Activated naive CD8-positive, alpha-beta T cell treated with anti-CD3 and anti-CD28 coated beads, Interleukin-2, amount 10 ng/mL, durations not matched to agents 7 days and 5 days (primary cell): Measurements from ENCODE around the gene CCDC148. TPM values are rescaled to one million over a fixed set of nuclear protein-coding genes. Genes with fewer than 3 reads are reported as not detected.
"Not testable (repeated sequence)": the region's sequence is repeated elsewhere in the genome, so short reads cannot be mapped to it uniquely, and the experiment has no call there.

Experiments
- ATAC-seq: fragments of 150-1000 bp; cut with Tn5 transposase; one replicate; pipeline ENCODE4 v1.10.0; 2021; ENCODE audit warnings: low read depth, moderate library complexity
- POLR2A ChIA-PET: fragments of 350-600 bp; sonication (Branson Sonifier 250); formaldehyde crosslinking; loops from one replicate; lab custom pipeline; 2021; ENCODE audit warnings: antibody characterized with exemption; lab: Charles Lee
- DNase-seq: peaks from one replicate; pipeline ENCODE4 v3.0.0; 2021
- H3K27ac Mint-ChIP-seq: one replicate; pipeline ENCODE4 v1.8.0; 2022; ENCODE audit warnings: mild to moderate bottlenecking, mixed read lengths
- H3K27me3 Mint-ChIP-seq: one replicate; pipeline ENCODE4 v1.8.0; 2022; ENCODE audit warnings: mild to moderate bottlenecking, moderate library complexity, mixed read lengths
- H3K36me3 Mint-ChIP-seq: one replicate; pipeline ENCODE4 v1.8.0; 2021; ENCODE audit warnings: mild to moderate bottlenecking, mixed read lengths
- H3K4me1 Mint-ChIP-seq: one replicate; pipeline ENCODE4 v1.8.0; 2021; ENCODE audit warnings: mixed read lengths
- H3K4me3 Mint-ChIP-seq: one replicate; pipeline ENCODE4 v1.8.0; 2022; ENCODE audit warnings: mild to moderate bottlenecking, moderate library complexity, mixed read lengths
- H3K9me3 Mint-ChIP-seq: one replicate; pipeline ENCODE4 v1.8.0; 2021; ENCODE audit warnings: mixed read lengths
- total RNA-seq, 2 experiments: library from RNA; stranded (reverse); gene quantifications; one replicate each; pipeline ENCODE4 v1.2.3, GENCODE V29; 2021

Gene CCDC148
- total RNA-seq, 2 experiments from 2014 or later, result not detected

DNA sequence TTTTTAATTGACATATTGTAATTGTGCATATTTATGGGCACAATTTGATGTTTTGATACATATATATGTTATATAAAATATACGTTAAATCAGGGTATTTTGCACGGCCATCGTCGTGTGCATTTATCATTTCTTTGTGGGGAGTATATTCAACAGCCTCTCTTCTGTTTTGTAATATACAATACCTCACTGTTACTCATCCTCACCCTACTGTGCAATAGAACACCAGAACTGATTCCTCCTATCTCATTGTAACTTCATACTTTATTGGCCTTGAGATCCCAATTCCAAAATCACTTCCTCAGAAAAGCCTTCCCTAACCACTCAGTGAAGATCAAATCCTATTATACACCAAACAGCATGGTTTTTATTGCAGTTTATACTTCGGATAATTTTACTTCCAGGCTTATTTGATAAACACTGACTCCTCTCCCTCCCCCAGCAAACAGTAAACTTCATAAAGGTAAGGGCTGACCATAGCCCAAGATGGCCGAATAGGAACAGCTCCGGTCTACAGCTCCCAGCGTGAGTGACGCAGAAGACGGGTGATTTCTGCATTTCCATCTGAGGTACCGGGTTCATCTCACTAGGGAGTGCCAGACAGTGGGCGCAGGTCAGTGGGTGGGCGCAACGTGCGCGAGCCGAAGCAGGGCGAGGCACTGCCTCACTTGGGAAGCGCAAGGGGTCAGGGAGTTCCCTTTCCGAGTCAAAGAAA lies 105.6 kb downstream of the CCDC148 start:
- DNase-seq, H3K27ac Mint-ChIP-seq, POLR2A ChIA-PET, H3K27me3 Mint-ChIP-seq, ATAC-seq, H3K4me3 Mint-ChIP-seq, H3K9me3 Mint-ChIP-seq, H3K36me3 Mint-ChIP-seq, H3K4me1 Mint-ChIP-seq: not testable (repeated sequence)

GRCh38 chr2:158346032-158346431 lies 110.5 kb downstream of the CCDC148 start:
- POLR2A ChIA-PET, result no interaction called here
- no peaks in the 10 kb centered on the region for H3K4me1 Mint-ChIP-seq
- DNase-seq (no peak), ATAC-seq (no peak)
- H3K27ac Mint-ChIP-seq, result no peak overlapping the region
- no peaks in the 10 kb centered on the region for H3K36me3 Mint-ChIP-seq
- H3K27me3 Mint-ChIP-seq, result peaks cover 14% of the 10 kb centered on the region
- H3K9me3 Mint-ChIP-seq, result no peaks in the 10 kb centered on the region
- no peak overlapping the region for H3K4me3 Mint-ChIP-seq

DNA sequence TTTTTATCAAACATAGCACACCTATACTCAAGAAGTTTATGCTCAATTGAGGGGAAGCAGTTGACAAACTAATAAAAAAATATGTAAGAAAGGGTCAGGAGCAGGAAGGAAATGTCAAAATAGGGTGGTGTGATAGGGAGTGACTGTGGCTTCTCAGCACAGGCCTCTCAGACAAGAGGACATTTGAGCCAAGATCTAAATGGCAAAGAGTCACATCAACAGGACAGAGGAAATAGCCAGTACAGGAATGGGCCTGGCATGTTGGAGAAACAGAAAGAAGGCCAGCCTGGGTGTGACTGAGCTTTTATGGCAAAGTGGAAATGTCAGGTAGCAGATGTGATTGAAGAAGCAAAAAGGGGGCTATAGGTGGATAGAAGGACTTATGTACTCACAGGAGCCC lies 117.0 kb downstream of the CCDC148 start:
- POLR2A ChIA-PET, result no interaction called here
- ATAC-seq (no peak), DNase-seq (no peak)
- Mint-ChIP-seq H3K4me3 (no peak overlapping the region), H3K27me3 (no peaks in the 10 kb centered on the region), H3K4me1 (no peaks in the 10 kb centered on the region), H3K9me3 (no peaks in the 10 kb centered on the region), H3K27ac (no peak overlapping the region), H3K36me3 (no peaks in the 10 kb centered on the region)

DNA sequence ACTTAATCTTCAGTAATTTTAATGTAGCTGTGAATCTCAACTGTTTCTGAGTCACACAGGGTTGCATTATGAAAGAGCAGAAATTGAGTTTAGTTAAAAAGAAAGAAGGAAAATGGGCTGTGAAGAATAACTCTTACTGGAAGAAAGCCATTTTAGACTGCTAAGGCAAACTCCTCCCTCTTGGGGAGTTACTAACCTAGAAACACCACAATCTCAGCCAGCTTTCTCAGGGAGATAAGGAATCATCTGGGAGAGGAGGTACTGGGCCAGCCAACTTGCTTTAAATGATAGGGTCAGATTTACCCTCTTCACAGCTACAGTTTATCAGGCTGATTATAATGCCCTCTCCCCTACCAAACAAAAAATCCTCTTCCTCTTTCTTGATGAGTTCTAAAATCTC lies 119.5 kb downstream of the CCDC148 start:
- H3K27me3 Mint-ChIP-seq, result no peaks in the 10 kb centered on the region
- POLR2A ChIA-PET, result no interaction called here

DNA sequence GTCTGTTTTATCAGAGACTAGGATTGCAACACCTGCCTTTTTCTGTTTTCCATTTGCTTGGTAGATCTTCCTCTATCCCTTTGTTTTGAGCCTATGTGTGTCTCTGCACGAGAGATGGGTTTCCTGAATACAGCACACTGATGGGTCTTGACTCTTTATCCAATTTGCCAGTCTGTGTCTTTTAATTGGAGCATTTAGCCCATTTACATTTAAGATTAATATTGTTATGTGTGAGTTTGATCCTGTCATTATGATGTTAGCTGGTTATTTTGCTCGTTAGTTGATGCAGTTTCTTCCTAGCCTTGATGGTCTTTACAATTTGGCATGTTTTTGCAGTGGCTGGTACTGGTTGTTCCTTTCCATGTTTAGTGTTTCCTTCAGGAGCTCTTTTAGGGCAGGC lies 124.8 kb downstream of the CCDC148 start:
- POLR2A ChIA-PET, DNase-seq, H3K4me3 Mint-ChIP-seq, H3K4me1 Mint-ChIP-seq, H3K27ac Mint-ChIP-seq, H3K9me3 Mint-ChIP-seq, H3K27me3 Mint-ChIP-seq, H3K36me3 Mint-ChIP-seq, ATAC-seq: not testable (repeated sequence)

More for the DNA sequence above, 119.5 kb downstream of the CCDC148 start:
- DNase-seq (no peak), ATAC-seq (no peak)
- H3K36me3 Mint-ChIP-seq, result no peaks in the 10 kb centered on the region
- H3K4me1 Mint-ChIP-seq, result no peaks in the 10 kb centered on the region
- no peak overlapping the region for H3K27ac Mint-ChIP-seq
- no peak overlapping the region for H3K4me3 Mint-ChIP-seq
- no peaks in the 10 kb centered on the region for H3K9me3 Mint-ChIP-seq

- Mint-ChIP-seq H3K36me3 (no peaks in the 10 kb centered on the region), H3K27ac (no peak overlapping the region), H3K27me3 (peaks cover 3% of the 10 kb centered on the region), H3K4me3 (no peak overlapping the region), H3K9me3 (peaks cover 1% of the 10 kb centered on the region), H3K4me1 (no peaks in the 10 kb centered on the region)
- no peak for DNase-seq
- POLR2A ChIA-PET, result no interaction called here
- ATAC-seq, result no peak
Measured at GRCh38 chr2:158325782-158326340, 130.7 kb downstream of the CCDC148 start.

- no peaks in the 10 kb centered on the region for H3K4me1 Mint-ChIP-seq
- H3K27ac Mint-ChIP-seq, result no peak overlapping the region
- ATAC-seq (no peak), DNase-seq (no peak)
- no peak overlapping the region for H3K4me3 Mint-ChIP-seq
- POLR2A ChIA-PET, result no interaction called here
- H3K27me3 Mint-ChIP-seq, result peaks cover 3% of the 10 kb centered on the region
- H3K36me3 Mint-ChIP-seq, result no peaks in the 10 kb centered on the region
- H3K9me3 Mint-ChIP-seq, result peaks cover 1% of the 10 kb centered on the region
Measured at GRCh38 chr2:158325031-158325781, 131.3 kb downstream of the CCDC148 start.

GRCh38 chr2:158323381-158323780 lies 133.2 kb downstream of the CCDC148 start:
- DNase-seq (no peak), ATAC-seq (no peak)
- Mint-ChIP-seq H3K27ac (no peak overlapping the region), H3K9me3 (peaks cover 1% of the 10 kb centered on the region), H3K4me3 (no peak overlapping the region), H3K4me1 (no peaks in the 10 kb centered on the region), H3K36me3 (no peaks in the 10 kb centered on the region), H3K27me3 (peaks cover 3% of the 10 kb centered on the region)
- POLR2A ChIA-PET, result no interaction called here

DNA sequence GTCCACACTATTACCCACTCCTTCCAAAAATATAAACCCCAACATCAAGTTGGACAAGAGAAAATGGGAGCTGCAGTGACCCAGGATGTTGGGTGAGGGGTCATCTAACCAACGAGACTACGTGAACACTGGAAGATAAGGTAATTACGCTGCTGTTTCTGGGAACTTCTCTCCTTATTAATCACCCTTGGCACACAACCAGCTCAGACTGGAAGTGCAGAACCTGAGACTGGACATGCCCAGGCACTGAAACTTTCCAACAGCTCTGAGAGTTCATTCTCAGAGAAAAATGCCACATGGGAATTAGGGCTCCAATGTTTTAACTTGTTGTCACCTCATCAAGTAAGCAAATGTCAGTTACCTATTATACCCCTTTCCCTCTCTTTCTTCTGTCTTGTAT lies 135.3 kb downstream of the CCDC148 start:
- Mint-ChIP-seq H3K4me1 (no peaks in the 10 kb centered on the region), H3K27ac (no peak overlapping the region), H3K4me3 (no peak overlapping the region), H3K27me3 (peaks cover 6% of the 10 kb centered on the region), H3K9me3 (no peaks in the 10 kb centered on the region), H3K36me3 (no peaks in the 10 kb centered on the region)
- DNase-seq (no peak), ATAC-seq (no peak)
- POLR2A ChIA-PET, result no interaction called here

- ATAC-seq (no peak), DNase-seq (no peak)
- POLR2A ChIA-PET, result no interaction called here
- Mint-ChIP-seq H3K27ac (no peak overlapping the region), H3K36me3 (no peaks in the 10 kb centered on the region), H3K4me3 (no peak overlapping the region), H3K9me3 (no peaks in the 10 kb centered on the region), H3K4me1 (peaks cover 2% of the 10 kb centered on the region), H3K27me3 (peaks cover 16% of the 10 kb centered on the region)
Measured at GRCh38 chr2:158319269-158319668, 137.3 kb downstream of the CCDC148 start.

DNA sequence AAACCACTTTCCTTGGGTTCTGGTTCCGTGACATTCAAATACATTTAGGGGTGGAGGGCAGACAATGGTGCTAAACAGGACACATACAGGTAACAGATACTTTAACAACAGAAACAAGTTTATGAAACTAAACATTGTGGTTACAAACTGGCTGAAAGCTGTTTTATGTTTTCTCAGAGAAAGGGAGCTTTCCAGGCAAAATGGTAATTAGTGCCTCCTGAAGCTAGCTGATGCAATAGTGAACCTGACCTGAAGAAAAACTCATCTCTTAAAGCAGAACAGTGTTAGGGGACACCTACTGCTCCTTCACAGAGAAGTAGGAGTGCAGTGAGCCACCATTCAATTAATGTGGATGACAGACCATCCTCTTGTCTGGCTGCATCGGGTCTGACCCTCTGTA lies 138.9 kb downstream of the CCDC148 start:
- peaks cover 2% of the 10 kb centered on the region for H3K4me1 Mint-ChIP-seq
- DNase-seq (no peak), ATAC-seq (no peak)
- H3K9me3 Mint-ChIP-seq, result no peaks in the 10 kb centered on the region
- no peaks in the 10 kb centered on the region for H3K36me3 Mint-ChIP-seq
- POLR2A ChIA-PET, result no interaction called here
- peaks cover 18% of the 10 kb centered on the region for H3K27me3 Mint-ChIP-seq
- no peak overlapping the region for H3K27ac Mint-ChIP-seq
- H3K4me3 Mint-ChIP-seq, result no peak overlapping the region

DNA sequence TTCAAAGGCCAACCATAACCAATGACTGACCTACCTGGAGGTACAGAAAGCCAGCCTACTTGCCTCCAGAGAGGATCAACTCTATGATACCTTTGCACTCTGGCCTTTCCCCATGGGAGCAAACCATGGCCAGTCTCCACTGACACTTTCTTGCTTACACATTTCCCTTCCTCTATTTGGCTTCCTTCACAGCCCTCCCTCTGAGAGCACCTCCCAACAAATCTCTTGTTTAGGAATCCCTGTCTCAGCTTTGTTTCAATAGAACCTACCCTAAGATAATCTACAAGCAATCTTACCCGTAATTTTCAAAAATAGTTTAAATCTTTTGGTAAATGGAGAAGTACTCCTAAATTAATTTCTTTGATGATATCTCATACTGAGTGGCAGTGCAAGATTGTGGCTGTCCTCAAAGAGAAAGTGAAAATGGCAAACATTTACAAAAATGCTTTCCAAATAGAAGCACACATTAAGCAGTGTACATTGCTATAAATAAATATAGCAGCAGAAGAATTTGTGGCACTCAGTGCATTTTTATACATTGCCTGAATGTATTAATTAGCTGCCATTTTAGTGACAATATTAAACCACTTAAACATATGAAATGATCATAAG lies 140.6 kb downstream of the CCDC148 start:
- Mint-ChIP-seq H3K27me3 (peaks cover 18% of the 10 kb centered on the region), H3K36me3 (no peaks in the 10 kb centered on the region), H3K4me1 (peaks cover 2% of the 10 kb centered on the region), H3K27ac (no peak overlapping the region), H3K9me3 (no peaks in the 10 kb centered on the region), H3K4me3 (no peak overlapping the region)
- POLR2A ChIA-PET, result no interaction called here
- ATAC-seq (no peak), DNase-seq (no peak)

GRCh38 chr2:158315000-158315399 lies 141.6 kb downstream of the CCDC148 start:
- DNase-seq, result no peak
- Mint-ChIP-seq H3K4me1 (peaks cover 2% of the 10 kb centered on the region), H3K9me3 (no peaks in the 10 kb centered on the region), H3K27me3 (peaks cover 18% of the 10 kb centered on the region), H3K27ac (no peak overlapping the region), H3K4me3 (no peak overlapping the region), H3K36me3 (no peaks in the 10 kb centered on the region)
- POLR2A ChIA-PET, result no interaction called here
- no peak for ATAC-seq
